Duodenal mucosa (tissue), 2 donors: ENCODE results near the gene TSPAN9.

ENCODE experiments used
- H3K27ac ChIP-seq: one replicate; pipeline ENCODE4 v1.7.0; 2013; ENCODE audit warnings: low read depth, low read length
- H3K27me3 ChIP-seq, 2 donors: one replicate each; pipeline ENCODE4 v1.7.0; 2013; ENCODE audit warnings: low read length in 2 of 2, control low read depth in 1 of 2; ENCODE audit not compliant: insufficient read depth in 2 of 2, control insufficient read depth in 1 of 2
- H3K36me3 ChIP-seq, 2 donors: one replicate each; pipeline ENCODE4 v1.7.0; 2013; ENCODE audit warnings: low read length in 2 of 2, control low read depth in 1 of 2; ENCODE audit not compliant: insufficient read depth in 2 of 2, control insufficient read depth in 1 of 2
- H3K4me1 ChIP-seq, 2 donors: one replicate each; pipeline ENCODE4 v1.7.0; 2013; ENCODE audit warnings: low read length in 2 of 2, control low read depth in 1 of 2; ENCODE audit not compliant: insufficient read depth in 2 of 2, control insufficient read depth in 1 of 2
- H3K4me3 ChIP-seq, 2 donors: one replicate each; pipeline ENCODE4 v1.7.0; 2013; ENCODE audit warnings: low read length in 2 of 2, low read depth in 1 of 2
- H3K9ac ChIP-seq, 2 donors: one replicate each; pipeline ENCODE4 v1.7.0; 2013; ENCODE audit warnings: low read length in 2 of 2, low read depth in 1 of 2
- H3K9me3 ChIP-seq, 2 donors: one replicate each; pipeline ENCODE4 v1.7.0; 2013; ENCODE audit warnings: low read length in 2 of 2, control low read depth in 1 of 2; ENCODE audit not compliant: control insufficient read depth in 1 of 2

Gene TSPAN9

GRCh38 chr12:3204143-3204542 is 127.0 kb downstream of the TSPAN9 start:
- Histone ChIP-seq H3K9me3 (no peaks in the 10 kb centered on the region), H3K9ac (no peak overlapping the region), H3K4me3 (no peak overlapping the region), H3K27me3 (peaks cover 6 to 17% of the 10 kb centered on the region in 2 donors), H3K36me3 (no peaks in the 10 kb centered on the region), H3K27ac (no peak overlapping the region), H3K4me1 (peaks cover 7 to 8% of the 10 kb centered on the region in 2 donors)

- Histone ChIP-seq H3K9ac (no peak overlapping the region), H3K36me3 (no peaks in the 10 kb centered on the region), H3K27ac (no peak overlapping the region), H3K4me1 (peaks cover under 1 to 5% of the 10 kb centered on the region in 2 donors), H3K9me3 (no peaks in the 10 kb centered on the region), H3K27me3 (peaks cover 3 to 17% of the 10 kb centered on the region in 2 donors), H3K4me3 (no peak overlapping the region)
These were observed 127.8 kb downstream of the TSPAN9 start for GRCh38 chr12:3204730-3205531.

- H3K27ac ChIP-seq: no peak overlapping the region
- no peaks in the 10 kb centered on the region for H3K36me3 ChIP-seq
- H3K4me3 ChIP-seq: no peak overlapping the region
- H3K9ac ChIP-seq: no peak overlapping the region
- H3K4me1 ChIP-seq: peaks cover 0 to 2% of the 10 kb centered on the region in 2 donors
- H3K9me3 ChIP-seq: no peaks in the 10 kb centered on the region
- peaks cover 3 to 16% of the 10 kb centered on the region in 2 donors for H3K27me3 ChIP-seq
These were observed 128.8 kb downstream of the TSPAN9 start for GRCh38 chr12:3205742-3206519.

- no peaks in the 10 kb centered on the region for H3K36me3 ChIP-seq
- H3K4me1 ChIP-seq: no peaks in the 10 kb centered on the region
- H3K27me3 ChIP-seq: peaks cover 3 to 10% of the 10 kb centered on the region in 2 donors
- H3K9ac ChIP-seq: no peak overlapping the region
- no peak overlapping the region for H3K4me3 ChIP-seq
- H3K27ac ChIP-seq: no peak overlapping the region
- H3K9me3 ChIP-seq: no peaks in the 10 kb centered on the region
These were observed 129.4 kb downstream of the TSPAN9 start for GRCh38 chr12:3206536-3207072.

- no peak overlapping the region for H3K4me3 ChIP-seq
- no peak overlapping the region for H3K9ac ChIP-seq
- H3K36me3 ChIP-seq: no peaks in the 10 kb centered on the region
- H3K4me1 ChIP-seq: no peaks in the 10 kb centered on the region
- H3K9me3 ChIP-seq: no peaks in the 10 kb centered on the region
- no peak overlapping the region for H3K27ac ChIP-seq
- peaks cover 3 to 4% of the 10 kb centered on the region in 2 donors for H3K27me3 ChIP-seq
These were observed 130.0 kb downstream of the TSPAN9 start for GRCh38 chr12:3207175-3207574.

GRCh38 chr12:3207858-3208257 is 130.7 kb downstream of the TSPAN9 start:
- Histone ChIP-seq H3K9ac (no peak overlapping the region), H3K27me3 (no peaks in the 10 kb centered on the region), H3K36me3 (no peaks in the 10 kb centered on the region), H3K4me1 (no peaks in the 10 kb centered on the region), H3K9me3 (no peaks in the 10 kb centered on the region), H3K4me3 (no peak overlapping the region), H3K27ac (no peak overlapping the region)

GRCh38 chr12:3213188-3213587 is 136.0 kb downstream of the TSPAN9 start:
- Histone ChIP-seq H3K27me3 (no peaks in the 10 kb centered on the region), H3K36me3 (no peaks in the 10 kb centered on the region), H3K27ac (no peak overlapping the region), H3K9ac (no peak overlapping the region), H3K4me3 (no peak overlapping the region), H3K4me1 (no peaks in the 10 kb centered on the region), H3K9me3 (no peaks in the 10 kb centered on the region)

- H3K9ac ChIP-seq: no peak overlapping the region
- no peak overlapping the region for H3K4me3 ChIP-seq
- no peak overlapping the region for H3K27ac ChIP-seq
- no peaks in the 10 kb centered on the region for H3K36me3 ChIP-seq
- H3K27me3 ChIP-seq: no peaks in the 10 kb centered on the region
- H3K9me3 ChIP-seq: no peaks in the 10 kb centered on the region
- H3K4me1 ChIP-seq: peaks cover 0 to under 1% of the 10 kb centered on the region in 2 donors
These were observed 136.6 kb downstream of the TSPAN9 start for GRCh38 chr12:3213768-3214167.

GRCh38 chr12:3214526-3215365 is 137.6 kb downstream of the TSPAN9 start:
- Histone ChIP-seq H3K36me3 (no peaks in the 10 kb centered on the region), H3K4me3 (no peak overlapping the region), H3K4me1 (peaks cover 0 to 5% of the 10 kb centered on the region in 2 donors), H3K9me3 (no peaks in the 10 kb centered on the region), H3K27me3 (no peaks in the 10 kb centered on the region), H3K27ac (no peak overlapping the region), H3K9ac (no peak overlapping the region)
